ENCODE data around the gene MBOAT1.

DNA sequence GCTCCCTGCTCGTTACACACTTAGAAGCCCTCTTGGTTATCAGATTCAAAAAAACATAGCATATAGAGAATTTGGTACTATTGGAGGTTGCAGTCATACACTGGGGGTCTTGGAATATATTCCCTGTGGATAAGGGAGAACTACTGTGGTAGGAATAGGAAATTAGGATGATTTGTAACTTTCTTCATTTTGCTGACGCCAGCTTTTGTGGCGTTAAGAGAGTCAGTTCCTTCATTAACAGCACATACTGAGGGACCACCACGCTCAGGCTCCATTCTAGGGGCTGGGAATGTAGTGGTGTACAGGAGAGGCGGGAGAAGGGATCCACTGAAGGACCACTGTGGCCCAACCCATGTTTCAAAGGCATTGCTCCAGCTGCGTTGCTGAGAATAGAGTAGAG, 140.3 kb downstream of the MBOAT1 start:
- TF ChIP-seq REST (tag by site-specific recombination; IDR thresholded peaks at IDR 0.05), result no peak
- TF ChIP-seq OSR2 (tag by site-specific recombination; IDR thresholded peaks at IDR 0.05), result no peak
- no peak for TF ChIP-seq ZSCAN23 (tag by site-specific recombination; IDR thresholded peaks at IDR 0.05)

Measured in HEK293 (cell line).